IMR-90 (cell line): ENCODE data around the gene FKBP11.

ENCODE experiments used
- BHLHE40 ChIP-seq: fragments of 150-350 bp; IDR thresholded peaks from 2 replicates; pipeline ENCODE4 v1.6.1; 2016; ENCODE audit warnings: mild to moderate bottlenecking, low read depth, low read length
- CHD1 ChIP-seq: IDR thresholded peaks from 2 replicates; pipeline ENCODE4 v1.6.1; 2012; ENCODE audit warnings: low read depth, low read length, improper control_type of control experiment
- MAFK ChIP-seq: IDR thresholded peaks from 2 replicates; pipeline ENCODE4 v1.6.1; 2012; ENCODE audit warnings: low read depth, low read length, improper control_type of control experiment
- POLR2A ChIP-seq: IDR thresholded peaks from 2 replicates; pipeline ENCODE4 v1.6.1; 2012; ENCODE audit warnings: mild to moderate bottlenecking, low read depth, low read length
- RCOR1 ChIP-seq: IDR thresholded peaks from 2 replicates; pipeline ENCODE4 v1.6.1; 2012; ENCODE audit warnings: mild to moderate bottlenecking, low read length, improper control_type of control experiment; ENCODE audit not compliant: insufficient replicate concordance
- TF ChIP-seq, protein P1 (sequence below): conservative IDR thresholded peaks from 2 replicates; pipeline ENCODE4 v1.5.1; 2012; ENCODE audit warnings: mild to moderate bottlenecking, low read depth, low read length, improper control_type of control experiment
- TF ChIP-seq, protein P2 (sequence below): fragments of 150-350 bp; IDR thresholded peaks from 2 replicates; pipeline ENCODE4 v1.6.1; 2017; ENCODE audit warnings: mild to moderate bottlenecking, antibody characterized with exemption, low read length, low read depth
- TF ChIP-seq, protein P3 (sequence below): fragments of 150-350 bp; IDR thresholded peaks from 2 replicates; pipeline ENCODE4 v1.6.1; 2016; ENCODE audit warnings: low read depth, mild to moderate bottlenecking, low read length, moderate library complexity, borderline replicate concordance

DNA sequence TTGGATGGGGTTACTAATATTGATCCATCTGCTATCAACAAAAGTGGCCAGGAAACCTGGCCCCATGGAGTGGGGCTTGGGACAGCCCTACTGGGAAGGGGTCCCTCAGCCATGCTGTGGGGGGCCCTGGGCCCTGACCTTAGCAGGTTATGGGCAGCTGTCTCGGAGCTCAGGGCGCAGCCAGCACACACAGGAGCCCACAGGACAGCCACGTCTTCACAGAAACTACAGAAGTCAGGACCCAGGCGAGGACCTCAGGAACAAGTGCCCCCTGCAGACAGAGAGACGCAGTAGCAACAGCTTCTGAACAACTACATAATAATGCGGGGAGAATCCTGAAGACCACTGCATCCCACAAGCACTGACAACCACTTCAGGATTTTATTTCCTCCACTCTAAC lies 11.9 kb upstream of the FKBP11 start:
- TF ChIP-seq MAFK (no peak), POLR2A (no peak), CHD1 (no peak), RCOR1 (no peak), BHLHE40 (no peak)
- TF ChIP-seq, protein P1, sequence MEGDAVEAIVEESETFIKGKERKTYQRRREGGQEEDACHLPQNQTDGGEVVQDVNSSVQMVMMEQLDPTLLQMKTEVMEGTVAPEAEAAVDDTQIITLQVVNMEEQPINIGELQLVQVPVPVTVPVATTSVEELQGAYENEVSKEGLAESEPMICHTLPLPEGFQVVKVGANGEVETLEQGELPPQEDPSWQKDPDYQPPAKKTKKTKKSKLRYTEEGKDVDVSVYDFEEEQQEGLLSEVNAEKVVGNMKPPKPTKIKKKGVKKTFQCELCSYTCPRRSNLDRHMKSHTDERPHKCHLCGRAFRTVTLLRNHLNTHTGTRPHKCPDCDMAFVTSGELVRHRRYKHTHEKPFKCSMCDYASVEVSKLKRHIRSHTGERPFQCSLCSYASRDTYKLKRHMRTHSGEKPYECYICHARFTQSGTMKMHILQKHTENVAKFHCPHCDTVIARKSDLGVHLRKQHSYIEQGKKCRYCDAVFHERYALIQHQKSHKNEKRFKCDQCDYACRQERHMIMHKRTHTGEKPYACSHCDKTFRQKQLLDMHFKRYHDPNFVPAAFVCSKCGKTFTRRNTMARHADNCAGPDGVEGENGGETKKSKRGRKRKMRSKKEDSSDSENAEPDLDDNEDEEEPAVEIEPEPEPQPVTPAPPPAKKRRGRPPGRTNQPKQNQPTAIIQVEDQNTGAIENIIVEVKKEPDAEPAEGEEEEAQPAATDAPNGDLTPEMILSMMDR = no peak
- TF ChIP-seq, protein P2, sequence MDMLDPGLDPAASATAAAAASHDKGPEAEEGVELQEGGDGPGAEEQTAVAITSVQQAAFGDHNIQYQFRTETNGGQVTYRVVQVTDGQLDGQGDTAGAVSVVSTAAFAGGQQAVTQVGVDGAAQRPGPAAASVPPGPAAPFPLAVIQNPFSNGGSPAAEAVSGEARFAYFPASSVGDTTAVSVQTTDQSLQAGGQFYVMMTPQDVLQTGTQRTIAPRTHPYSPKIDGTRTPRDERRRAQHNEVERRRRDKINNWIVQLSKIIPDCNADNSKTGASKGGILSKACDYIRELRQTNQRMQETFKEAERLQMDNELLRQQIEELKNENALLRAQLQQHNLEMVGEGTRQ = no peak
- TF ChIP-seq, protein P3, sequence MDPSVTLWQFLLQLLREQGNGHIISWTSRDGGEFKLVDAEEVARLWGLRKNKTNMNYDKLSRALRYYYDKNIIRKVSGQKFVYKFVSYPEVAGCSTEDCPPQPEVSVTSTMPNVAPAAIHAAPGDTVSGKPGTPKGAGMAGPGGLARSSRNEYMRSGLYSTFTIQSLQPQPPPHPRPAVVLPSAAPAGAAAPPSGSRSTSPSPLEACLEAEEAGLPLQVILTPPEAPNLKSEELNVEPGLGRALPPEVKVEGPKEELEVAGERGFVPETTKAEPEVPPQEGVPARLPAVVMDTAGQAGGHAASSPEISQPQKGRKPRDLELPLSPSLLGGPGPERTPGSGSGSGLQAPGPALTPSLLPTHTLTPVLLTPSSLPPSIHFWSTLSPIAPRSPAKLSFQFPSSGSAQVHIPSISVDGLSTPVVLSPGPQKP = no peak
